ENCODE measurements around the gene ARSB.

Gene ARSB

DNA sequence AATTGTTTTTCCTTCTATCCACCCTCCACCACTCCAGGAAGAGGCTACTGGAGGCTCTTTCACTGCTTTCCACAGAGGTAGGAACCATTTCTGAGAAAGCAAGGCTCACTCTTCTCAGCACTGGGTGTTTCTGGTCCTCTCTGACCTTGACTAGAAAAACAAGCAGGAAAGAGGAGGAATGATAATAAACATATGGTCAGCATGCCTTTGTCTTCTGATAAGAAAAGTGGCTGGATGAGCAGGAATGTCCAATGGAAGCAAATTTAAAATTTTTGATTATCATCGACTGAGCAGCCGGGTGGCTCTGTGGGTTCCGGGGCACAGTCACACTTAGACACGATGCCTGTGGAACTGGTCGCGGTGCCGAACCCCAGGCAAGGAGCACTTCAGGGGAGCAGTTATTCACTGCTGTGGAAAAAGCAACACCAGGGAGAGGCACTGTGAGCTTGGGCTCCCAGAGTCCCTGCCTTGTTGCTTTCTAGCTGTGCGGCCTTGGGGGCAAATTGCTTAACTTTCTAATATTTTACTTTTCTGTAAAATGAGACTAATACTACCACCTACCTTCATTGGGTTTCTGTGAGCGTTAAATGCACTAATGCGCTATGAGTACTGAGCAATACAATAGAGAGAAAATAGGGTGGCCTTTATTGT is 179.5 kb downstream of the ARSB start:
- DNase-seq (ENCODE audit: low read depth): no peak

DNA sequence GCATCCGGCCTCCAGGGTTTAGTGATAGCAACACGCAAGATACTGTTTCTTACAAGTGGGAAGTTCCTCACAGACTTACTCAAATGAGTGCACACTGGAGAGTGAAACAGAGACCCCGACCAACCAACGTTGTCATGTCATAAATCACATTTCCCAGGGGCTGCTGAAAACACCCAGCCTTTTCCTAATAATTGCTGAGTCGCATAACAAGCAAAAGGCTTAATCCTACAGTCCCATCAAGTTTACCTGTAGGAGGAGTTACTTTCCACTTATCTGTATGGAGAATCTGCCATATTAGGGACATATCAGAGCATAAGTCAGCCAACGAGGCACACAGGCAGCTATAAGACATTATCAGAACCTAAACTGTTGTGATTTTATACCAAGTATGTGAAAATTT is 180.1 kb downstream of the ARSB start:
- DNase-seq (ENCODE audit: low read depth): no peak

DNA sequence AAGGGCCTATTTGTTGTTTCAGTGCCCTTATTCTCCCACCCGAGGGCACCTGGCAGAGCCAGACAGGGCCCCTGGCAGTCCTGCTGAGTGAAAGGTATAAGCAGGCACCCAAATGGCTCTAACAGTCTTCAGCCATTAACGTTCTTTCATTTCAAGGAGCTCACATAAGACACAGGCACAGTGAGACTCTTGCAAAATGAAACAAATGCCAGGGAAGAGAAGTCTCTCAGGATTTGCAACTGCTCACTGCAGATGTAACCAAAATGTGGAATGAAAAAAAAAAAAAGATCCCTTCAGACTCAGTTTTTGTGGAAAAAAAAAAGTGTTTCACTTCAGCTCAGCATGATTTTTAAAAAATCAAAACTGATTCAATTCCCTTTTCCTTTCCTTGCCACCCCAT is 181.2 kb downstream of the ARSB start:
- DNase-seq (ENCODE audit: low read depth): no peak

DNA sequence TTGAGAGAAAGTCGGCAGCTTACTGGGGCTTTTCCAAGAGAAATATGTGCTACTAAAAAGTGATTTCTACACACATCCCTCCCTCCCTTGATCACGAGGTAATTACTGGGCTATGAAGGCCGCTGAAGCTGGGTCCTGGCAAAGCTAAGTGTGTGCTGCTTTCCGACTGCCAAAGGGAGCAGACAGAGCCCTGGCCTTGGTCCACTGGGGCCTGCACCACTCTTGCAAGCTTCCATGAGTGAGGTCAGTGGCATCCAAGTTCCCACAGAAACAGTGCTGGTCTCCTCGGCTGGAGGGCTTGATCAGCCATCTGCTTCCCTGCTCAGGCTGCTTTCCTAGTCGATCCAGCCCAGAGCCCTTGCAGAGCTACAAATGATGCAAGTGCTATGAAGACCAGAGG is 181.8 kb downstream of the ARSB start:
- DNase-seq (ENCODE audit: low read depth): no peak

DNA sequence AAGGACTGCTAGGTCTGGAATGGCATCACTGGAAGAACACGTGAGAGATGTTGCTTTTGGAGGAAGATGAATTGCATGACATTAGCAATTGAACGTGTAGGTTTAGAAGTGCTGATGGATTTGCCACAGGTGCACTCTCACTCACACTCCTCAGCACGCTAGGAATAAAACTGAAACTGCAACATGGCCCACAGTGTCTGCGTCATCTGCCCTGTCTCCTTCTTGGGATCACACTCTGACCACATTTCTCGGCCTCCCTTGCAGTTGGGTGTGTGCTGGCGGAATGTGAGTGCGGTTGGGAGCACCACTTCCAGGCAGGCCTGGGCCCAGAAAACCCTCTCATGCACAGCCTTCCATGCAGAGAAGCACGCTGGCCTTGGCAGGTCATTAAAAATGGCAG is 183.7 kb downstream of the ARSB start:
- no peak for DNase-seq (ENCODE audit: low read depth)

DNA sequence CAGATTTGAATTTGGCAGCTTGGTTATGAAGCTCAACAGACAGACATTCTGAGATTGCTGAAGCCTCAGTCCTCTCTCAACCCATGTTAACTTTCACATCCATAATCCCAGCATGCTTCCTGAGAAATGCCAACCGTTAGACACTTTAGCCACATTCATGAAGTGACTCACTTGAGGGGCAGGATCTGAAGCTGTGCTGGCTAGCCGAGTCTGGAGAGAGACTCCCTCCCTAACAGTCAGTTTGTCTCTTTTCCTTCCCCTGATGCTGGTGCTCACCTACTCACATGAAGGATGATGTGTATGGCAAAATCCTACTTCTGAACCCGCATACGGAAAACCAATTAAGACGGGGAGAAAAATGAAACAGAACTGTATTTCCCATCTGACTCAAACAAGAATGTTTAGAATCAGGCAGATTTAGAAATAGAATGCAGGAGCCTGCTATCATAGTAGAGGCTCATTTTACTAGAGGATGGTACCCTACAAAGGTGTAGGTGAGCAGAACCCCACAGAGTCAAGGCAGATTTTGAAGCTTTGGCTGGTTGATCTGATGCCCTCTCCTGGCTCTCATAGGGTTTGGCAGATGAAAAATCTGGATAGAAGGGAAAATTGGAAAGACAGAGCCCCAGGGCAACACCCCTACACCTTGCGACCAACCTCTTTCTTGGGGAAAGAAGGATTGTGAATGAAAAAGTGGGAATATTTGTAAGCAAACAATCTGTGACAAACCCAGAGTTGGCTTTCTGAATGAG is 185.7 kb downstream of the ARSB start:
- DNase-seq (ENCODE audit: low read depth): no peak

DNA sequence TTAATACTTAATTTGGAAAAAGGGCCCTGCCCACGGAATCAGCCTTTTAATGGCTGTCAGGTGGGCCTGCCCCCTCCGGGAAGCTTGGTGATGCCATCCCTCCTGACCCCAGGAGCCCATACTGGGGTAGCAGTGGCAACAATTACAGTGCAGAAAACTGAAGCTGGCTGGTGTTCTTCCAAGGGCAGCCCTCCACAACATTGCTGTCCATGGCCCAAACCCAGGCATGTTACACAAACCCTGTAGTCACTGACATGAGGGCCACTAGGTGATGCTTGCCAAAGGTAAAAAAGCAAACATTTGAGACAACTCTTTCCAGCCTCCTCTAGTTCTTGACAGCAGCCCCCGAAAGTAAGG is 186.5 kb downstream of the ARSB start:
- no peak for DNase-seq (ENCODE audit: low read depth)

DNA sequence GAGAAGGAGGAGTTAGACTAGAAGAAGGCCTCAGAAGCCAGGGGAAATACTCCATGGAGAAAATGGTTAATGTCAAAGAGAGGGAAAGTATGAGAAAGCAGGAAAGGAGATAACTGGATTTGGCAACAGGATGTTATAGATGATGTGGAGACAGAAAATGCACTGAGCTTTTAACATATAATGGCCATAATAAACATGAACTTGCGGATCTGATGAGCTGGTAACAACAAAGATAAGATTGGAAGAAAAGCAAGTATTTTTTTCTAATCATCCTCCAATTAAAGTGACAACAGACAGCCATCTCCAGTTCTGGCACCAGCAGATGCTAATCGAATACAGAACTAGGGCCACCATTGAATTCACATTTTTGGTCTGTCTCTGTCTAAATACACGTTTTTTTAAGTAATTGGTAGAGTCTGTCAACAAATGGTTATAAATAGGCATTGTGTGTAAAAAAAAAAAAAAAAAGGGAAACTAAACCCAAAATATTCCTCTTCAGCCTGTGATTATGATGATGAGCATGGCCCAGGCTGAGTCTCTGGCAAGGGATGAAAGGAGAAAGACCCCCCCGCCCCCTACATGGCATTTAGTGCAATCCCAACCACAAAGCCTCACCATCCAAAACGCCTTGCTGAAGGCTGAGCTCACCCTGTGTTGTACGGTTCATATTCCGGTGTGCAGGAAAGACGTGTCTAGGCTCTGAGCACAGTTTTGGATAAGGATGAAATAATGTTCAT is 187.0 kb downstream of the ARSB start:
- DNase-seq (ENCODE audit: low read depth): no peak

DNA sequence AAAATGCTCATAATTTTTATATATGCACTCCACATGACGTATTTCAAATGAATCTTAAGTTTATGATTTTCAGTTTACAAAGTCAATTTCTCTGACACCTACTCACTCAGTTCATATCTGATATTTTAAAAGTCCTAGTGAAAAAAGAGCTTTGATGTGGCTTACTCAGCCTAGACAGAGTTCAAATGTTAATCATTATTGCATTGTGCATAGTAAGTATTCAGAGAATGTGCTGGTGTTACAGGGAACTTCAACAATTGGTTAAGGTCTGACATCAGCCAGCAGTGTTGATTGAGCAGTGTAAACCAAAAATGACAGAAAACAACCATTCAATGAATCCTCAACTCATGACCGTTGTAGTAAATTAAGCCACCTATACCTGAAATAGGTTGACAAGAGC is 189.4 kb downstream of the ARSB start:
- no peak for DNase-seq (ENCODE audit: low read depth)

DNA sequence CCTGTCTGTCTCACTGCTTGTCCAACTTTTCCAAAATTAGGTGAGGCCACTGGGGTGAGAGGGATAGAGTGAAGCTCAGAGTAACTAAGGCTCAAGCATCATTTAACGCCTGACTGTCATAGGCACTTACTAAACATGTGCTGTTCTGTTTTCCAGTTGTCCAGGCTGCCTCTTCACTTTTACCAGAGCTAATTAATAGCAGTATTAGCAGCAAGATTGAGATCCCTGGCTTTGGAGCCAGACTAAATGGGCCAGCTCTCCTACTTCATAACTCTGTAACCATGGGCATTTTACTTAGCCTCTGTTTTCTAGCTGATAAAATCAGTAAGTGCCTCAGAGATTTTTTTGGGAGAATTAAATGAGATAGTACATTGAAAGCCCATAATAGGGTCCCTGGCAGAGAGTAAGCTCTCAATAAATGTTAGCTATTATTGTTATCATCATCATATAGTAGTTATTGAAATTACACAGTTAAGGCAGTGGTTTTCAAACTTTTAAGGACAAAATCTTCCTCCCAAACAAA is 190.4 kb downstream of the ARSB start:
- DNase-seq (ENCODE audit: low read depth): no peak

DNA sequence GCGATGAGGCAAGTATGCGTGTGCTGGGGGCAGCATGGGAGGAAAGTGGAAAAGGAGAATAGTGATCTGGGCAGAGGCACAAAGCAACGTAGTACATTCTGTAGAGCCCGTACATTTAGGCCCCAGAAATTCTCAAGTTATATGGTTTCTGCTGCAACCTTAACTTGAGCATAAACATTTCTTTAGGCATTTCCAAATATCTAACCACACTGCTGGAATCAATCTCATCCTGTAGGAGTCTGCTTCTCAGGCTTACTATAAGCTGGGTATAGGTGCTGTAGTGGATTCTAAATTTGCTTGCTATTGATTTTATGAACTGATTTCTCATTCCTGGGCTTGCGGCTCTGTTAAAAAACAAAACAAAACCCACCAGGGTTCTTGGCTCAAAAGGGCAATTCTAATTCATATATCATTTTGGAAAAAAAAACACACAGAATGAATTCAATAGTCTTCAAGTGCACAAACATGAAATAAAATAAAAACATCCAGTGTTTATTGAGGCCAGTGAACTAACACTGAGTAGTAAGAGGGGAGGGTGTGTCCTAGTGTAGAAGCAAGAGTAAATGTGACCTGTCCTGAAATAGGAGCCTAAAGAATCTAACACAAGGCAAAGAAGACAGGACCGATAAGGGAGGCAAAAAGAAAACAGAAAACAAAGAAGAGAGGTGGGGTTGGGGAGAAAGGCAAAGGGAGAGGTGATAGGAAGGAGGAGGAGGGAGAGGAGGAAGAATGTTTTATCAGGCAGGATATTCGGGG is 191.0 kb downstream of the ARSB start:
- DNase-seq (ENCODE audit: low read depth): no peak

DNA sequence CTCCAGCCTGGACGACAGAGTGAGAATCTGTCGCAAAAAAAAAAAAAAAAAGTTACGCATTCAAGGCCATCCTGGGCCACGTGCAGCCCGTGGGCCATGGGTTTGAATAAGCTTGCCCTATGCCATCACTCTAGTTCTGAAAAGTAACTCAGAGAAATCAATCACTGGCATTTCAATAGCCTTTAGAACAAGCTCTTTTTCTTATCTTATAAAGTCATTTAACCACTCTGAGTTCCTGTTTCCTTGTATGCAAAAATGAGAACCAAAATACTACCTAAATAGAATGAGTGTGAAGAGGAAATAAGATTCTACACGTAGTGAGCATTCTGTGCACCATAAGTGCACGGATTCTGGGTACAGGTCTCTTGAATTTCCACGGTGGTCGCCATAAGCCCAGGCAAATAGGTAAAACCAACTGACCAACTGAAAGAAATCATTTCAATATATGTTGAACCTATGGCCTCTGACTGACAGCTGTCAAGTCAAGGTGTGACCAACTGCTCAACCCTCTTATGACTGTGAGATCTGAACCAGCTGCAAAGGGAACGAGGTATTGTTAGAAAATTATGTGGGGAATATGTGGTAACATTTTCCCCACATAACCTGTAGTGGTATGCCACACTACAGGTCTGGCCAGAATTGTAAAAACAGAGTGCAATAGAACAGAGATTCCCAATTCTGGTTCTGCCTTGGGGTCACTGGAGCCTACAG is 192.6 kb downstream of the ARSB start:
- no peak for DNase-seq (ENCODE audit: low read depth)

DNA sequence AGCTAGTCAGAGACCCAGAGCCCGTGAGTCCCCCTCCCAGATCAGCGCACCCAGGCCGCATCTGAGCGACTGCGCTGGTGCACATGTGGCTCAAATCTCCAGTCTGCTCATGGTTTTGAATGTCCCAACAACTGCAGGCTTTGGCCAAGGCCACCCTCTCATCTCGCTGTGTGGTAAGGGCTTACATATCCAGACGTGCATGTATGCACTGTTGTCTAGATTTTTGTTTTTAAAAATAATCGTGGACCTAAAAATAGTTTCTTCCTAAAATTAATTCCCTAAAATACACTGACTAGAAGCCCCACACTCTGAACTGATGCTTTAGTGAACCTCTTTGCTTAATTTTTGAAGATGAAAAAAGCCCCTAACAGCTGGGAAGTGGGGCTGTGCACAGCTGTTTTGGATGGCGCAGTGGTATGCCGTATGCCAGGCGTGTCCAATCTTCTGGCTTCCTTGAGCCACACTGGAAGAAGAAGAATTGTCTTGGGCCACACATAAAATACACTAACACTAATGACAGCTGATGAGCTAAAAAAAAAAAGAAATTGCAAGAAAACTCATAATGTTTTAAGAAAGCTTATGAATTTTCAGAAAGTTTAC is 193.5 kb downstream of the ARSB start:
- no peak for DNase-seq (ENCODE audit: low read depth)

DNA sequence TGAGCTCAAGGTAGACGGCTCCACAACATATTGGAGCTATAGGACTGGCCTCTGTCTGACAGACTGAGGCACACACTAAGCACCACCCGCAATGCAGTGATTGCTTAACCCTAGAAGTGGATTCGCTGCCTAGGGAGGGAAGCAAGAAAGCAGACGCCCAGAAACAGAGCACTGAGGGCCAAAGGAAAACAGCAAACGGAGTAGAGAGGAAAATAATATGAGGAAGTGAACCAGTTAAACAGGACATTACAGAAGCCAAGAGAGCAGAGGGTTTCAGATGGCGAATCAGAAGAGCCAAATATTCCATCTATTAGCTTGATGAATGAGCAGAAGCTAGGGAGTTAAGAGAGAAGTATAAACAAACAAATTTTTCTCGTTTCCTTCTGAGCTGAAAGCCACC is 197.3 kb downstream of the ARSB start:
- DNase-seq (ENCODE audit: low read depth): no peak

DNA sequence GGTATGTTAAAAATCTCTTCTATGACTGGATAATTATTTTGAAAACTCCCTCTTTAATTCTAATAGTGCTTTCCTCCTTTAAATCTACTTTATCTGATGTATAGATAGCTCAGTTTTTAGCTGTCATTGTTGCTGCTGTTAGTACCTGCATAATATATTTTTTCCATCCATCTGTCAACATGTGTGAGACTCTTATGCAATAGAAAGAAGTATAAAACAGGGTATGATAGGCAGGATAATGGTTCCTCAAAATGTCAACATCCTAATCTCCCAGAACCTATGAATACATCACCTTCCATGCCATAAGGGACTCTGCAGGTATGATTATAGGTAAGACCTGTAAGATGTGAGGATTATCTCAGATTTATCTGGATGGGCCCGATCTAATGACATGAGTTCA is 199.7 kb downstream of the ARSB start:
- DNase-seq (ENCODE audit: low read depth): no peak

DNA sequence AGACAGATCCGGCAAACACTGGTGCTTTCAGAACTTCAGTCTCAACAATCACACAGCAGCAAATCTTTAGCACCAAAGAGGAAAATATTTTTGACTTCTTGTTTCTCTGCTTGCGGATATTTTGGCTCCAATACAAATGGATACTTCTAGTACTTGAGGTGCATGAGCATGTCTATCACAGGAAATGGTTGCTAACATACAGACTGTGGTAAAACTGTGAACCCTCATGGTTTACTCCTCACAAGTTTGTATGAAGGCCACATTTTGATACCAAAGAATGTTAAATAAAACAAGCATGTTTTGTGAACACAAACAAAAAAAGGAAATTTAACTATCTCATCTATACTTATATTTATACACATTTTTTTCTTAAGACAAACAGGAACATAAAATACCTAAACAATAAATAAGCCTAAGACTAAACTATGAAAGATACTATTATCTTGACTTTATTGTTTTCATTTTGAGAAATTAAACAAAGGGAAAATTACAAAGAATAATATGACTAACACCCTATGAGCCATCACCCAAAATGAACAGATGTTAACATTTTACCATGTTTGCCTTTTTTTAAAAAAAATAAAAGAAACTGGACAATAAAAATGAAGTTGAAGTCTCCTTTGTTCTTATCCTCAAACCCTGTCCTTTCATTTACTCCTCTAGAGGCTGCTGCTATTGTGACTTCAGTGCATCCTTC is 201.5 kb downstream of the ARSB start:
- DNase-seq (ENCODE audit: low read depth): no peak

DNA sequence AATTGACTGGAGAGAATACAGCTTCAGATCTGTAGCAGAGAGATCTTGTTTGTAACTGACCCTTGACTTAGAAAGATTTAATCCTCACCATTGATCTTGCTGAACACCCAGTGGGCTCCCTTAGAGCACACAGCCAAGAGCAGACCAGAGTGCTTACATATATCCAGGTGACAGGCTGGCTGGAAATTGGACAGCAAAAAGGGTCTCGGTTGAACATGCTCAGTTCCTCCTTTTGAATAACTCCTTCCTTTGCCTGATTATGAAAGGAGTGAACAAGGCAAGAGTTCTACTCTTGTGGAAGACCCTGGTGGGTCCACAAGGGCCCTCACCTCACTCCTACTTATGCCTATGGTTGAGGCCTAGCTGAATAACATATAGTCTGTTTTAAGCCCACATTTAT is 202.4 kb downstream of the ARSB start:
- no peak for DNase-seq (ENCODE audit: low read depth)

DNA sequence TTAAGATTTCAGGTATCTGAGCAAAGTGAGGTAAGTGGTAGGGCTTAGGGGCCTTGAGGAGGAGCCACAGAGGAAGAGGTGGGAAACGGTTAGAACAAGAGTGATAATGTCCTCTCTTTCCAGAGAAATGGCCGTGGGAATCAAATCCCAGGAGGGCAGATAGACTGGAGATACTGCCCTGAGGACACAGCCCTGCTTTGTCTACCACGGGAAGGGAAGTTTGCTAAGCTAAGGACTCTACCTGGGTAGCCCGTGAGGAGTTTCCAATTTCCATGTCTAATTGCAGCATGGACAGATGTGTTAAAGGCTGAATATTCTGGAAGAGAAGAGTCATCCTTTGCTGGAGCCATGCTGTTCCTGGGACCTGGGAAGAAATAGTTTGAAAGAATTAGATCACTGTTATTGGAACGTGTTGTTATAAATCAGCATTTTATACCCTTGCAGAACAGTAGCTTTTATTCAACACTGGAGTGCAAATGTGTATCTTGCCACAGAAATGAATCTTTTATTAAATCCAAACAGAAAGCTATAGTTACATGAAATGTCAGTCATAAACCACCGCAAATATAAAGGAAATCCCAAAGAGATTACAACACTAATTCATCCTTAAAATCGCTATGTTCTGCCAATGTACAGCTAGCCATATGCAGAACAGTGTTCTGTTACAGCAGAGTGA is 203.4 kb downstream of the ARSB start:
- DNase-seq (ENCODE audit: low read depth): no peak

DNA sequence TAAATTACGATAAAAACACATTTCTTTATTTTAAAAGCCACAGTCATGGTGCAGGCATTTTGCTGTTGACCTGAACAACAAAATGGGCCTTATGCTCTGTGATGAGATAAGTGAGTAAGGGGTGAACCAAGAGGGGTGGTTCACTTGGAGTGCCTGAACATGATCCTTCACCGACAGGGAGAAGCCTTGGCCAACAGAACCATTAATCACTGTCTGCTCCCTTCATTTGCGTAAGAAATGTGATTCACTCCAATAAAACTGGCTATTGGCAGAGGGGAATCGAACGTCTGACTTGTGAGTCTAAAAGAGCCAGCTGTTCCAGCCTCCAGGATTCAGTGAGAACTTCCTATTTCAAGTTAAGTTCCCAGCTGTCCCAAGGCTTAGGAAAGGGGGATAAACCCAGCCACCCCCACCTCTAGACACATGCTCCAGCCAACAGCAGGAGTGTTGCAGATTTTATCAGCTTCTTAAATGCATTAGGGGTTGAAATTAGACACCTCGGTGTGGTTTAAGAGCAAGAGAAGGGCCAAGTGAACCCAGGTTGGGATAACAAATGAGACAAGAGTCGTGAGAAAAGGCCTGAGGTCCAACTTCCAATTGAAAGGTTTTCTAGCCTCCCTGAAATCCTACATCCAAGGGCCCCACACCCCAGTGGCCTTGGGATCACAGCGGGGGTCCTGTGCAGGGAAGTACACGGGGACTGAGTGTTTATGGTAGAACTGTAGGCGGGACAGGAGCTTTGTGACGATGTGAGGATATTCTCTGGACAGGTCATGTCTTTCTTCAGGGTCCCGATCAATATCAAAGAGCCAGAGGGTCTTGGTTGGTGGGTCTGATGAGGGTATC is 205.1 kb downstream of the ARSB start:
- no peak for DNase-seq (ENCODE audit: low read depth)
